ENCODE measurements around the gene ZEB2.

Gene ZEB2

DNA sequence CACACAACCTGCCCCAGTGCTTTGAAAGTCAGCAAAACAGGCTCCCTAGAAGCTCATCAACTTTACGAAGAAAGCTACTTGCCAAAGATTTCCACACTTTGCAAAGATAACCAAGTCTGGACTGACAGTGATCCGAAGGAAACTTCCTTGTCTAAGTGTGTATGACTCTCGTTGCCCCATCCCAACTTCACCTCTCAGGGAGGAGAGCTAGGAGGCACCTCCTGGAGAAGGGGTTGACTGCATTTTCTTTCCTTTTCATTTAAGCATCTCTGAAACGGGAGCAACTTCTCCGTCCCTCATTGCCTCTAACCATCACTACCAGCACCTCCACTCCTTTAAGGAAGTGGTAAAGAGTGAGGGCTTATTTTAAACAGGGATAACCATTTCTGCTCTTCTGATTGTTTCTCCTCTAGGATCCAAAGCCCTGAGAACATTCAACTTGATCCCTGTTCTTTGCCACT, 7.0 kb downstream of the ZEB2 start:
- DNase-seq (no peak), ATAC-seq (no peak)

DNA sequence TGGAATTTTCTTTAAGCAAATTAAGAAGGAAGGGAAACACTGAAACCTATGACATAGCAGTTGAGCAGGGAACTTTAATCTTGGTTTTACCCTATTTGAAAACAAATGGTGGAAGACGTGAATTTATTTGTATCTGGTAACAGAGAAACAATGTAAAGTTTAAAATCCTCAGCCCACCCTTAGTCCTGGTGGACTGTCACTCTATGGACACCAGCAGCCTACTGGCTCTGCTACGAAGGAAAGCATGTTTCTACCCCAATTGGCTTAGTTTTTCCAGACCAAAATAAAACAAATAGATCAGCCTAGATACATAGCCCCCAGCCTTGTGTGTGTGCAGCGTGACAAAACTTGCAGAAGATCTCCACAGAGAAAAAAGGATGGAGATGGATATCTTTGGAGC, 7.4 kb downstream of the ZEB2 start:
- ATAC-seq (no peak), DNase-seq (no peak)

DNA sequence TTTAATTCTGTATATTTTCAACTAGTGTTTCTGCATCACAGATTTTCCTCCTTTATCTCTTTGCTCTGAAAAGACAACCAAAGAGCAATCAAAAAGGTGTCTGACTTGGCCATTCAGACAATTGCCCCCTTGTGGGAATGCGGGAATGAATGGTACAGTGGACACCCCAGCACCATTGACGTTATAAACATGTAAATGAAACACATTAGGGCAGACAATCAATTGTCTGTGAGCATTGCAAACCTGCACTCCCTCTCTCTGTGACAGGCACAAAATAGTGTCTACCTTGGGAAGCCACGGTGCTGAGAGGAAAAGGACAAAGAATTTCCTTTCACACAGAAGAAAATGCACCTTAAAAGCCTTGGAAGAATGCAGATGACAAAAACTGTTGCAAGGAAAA, 8.0 kb downstream of the ZEB2 start:
- DNase-seq (no peak), ATAC-seq (no peak)

DNA sequence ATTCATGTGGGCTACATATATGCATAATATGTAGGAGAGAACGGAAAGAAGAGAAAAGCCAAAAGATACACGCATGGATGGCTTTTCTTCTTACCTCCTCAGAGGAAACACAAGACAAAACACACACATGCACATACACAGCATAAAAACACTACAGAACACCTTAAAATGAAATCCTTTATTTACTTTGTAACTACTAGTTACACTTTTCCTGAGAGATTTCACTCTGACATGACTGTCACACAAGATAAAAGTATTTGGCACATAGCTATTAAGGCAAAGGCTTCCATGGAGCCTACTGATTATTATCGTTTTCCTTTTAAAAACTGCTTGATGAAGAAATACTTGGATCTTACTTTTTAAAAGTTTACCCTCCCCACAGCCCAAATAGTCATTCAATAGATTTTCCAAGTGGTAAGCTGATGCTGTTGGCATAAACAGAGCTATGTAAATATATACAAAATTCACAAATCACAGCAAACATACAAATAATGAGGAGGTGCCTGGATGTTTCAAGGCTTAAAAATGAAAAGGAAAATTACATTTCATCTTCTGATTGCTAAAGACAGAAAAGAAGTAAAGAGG, 8.6 kb downstream of the ZEB2 start:
- ATAC-seq (no peak), DNase-seq (no peak)

DNA sequence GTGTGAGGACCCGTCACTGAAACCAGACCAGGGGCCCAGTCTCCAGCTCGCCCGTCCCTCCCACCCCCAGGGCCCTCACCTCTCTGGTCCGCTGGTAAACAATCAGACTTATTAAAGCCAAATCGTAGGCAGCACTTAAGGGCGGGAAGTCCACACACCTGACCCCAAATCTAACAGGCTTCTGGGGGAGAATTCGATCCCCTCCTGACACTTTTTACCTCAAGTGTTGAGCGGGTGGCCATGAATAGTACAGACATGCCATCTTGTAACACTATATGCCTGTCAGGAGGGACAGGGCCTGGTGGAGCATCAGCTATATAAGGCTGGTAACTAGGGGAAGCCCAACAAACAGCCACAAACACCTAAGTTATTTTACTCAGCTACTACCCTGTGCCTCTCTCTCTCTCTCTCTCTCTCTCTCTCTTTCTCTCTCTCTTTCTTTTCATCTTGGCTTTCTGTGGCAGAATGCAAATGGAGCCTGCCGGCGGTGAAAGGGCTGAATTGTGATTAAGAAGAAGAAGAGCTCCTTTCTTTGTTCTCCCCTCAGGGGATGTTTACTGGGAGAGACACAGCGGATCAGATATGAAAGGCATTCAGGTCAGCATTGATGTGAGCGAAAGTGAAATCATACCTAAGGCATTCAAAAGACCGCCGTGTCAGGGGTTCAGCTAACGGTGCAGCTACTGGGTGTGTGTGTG, 9.5 kb downstream of the ZEB2 start:
- peak; percentile 73 for ATAC-seq
- DNase-seq = no peak

DNA sequence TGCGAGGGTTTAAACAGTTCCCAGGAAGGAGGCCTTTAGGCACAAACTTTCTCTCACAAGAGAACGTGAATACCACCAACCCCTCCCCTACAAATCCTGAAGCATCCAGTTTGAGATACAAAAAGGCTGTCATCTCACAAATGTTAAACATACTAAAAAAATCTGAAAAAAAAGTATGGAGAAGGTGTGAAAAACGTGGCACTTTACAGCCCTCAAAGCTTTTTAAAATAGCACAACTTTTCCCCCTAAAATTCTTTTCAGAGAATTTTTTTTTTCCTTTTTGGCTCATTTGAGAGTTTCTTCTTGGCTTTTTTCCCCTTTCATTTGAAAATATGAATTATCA, 10.1 kb downstream of the ZEB2 start:
- no peak for DNase-seq
- ATAC-seq = no peak

DNA sequence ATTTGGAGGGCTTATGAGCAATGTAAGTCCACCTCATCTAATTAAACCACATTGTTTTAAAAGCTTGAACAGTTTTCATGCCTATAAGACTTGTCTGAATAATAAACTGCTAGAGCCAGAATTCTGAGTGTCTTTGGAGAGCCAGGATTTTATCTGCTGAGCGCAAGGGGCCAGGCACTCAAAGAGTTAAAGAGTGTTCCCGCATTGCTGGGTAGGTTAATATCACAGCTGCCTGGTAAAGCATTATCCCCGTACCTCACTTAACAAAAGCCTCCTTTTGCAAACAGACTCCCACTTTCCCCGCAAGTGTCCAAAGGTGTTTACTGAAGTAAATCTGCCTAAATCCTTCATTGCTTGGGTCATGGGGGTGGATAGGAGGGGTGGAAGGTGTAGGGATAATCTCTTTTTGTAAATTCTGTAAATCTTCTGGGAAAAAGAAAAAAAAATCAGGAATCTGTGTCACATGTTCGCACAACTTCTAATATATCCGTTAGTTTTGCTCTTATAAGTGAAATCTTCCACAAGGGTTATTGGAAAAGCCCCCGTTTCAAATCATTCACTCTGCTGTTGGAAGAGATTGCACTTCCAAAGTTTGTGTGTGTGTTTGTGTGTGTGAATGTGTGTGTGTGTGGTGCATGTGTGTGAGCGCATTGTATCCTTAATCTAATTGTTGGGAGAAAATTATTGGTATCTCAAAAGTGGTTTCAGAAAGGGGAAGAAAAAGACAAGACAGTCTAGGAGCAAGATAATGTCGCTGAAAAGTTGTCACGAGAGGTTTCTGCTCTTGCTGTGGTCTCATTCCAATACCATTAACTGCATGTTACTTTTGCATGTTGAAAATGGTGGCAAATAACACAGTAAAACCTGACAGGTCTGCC, 10.7 kb downstream of the ZEB2 start:
- no peak for ATAC-seq
- no peak for DNase-seq

DNA sequence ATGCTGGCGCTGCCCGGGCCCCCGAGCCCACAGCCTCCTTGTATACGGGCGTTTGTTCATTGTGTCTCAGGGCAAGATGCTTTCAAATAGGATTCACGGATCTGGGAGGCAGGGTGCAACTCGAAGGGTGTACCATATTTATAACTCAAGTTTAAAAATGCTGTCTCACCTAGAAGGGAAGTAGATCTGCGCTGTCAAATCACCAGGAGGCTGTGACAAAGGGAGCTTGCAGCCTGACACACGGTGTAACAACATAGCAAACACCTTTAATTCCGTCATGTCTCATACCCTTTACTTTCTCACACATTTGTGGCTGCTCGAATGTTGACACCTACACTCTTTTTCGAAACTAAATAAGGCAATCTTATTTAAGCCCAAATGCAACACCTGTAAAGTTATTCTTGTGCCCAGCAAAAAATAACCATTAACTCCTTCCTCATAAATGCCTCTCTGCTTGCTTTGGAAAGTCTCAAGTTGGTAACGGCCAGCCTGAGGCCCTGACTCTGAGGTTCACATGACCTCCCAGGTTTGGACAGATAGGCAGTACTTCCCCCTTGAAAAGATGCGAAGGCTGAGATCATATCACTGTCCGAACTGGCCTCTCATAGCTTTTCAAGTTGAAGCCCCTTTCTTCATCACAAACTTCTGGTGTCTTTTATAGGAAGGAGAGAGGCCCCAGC, 11.6 kb downstream of the ZEB2 start:
- ATAC-seq (no peak), DNase-seq (no peak)

DNA sequence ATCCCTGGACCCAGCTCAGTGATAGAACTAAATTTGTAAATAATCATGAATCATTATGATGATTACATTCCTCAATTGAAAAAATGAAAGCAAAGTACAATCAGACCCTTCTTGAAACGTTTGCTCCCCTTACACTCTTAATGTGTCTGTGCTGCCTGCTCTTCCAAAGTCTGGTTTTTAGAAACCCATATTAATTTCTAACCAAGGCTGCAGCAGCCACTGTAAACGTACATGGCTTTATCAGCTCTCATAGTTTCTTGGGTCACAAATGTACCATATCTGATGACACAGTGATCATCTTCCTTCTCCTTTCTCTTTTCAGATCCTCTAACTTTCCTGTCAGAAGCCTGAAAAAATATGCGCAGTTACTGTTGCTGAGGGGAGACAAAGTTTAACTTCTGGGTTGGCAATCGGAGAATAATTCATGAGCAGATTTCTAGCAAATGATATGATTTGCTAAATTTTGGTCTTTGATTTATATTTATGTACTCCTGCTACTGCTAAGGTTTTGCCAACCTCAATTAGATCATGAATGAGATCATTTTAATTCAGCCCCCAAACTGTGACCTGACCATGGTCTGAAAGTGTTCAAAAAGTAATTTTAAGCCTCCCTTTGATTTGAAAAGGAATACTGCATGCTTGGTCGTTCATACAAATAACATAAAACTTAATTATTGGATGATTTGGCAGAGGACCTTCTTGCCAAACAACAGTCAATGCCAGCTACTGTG, 12.3 kb downstream of the ZEB2 start:
- no peak for ATAC-seq

DNA sequence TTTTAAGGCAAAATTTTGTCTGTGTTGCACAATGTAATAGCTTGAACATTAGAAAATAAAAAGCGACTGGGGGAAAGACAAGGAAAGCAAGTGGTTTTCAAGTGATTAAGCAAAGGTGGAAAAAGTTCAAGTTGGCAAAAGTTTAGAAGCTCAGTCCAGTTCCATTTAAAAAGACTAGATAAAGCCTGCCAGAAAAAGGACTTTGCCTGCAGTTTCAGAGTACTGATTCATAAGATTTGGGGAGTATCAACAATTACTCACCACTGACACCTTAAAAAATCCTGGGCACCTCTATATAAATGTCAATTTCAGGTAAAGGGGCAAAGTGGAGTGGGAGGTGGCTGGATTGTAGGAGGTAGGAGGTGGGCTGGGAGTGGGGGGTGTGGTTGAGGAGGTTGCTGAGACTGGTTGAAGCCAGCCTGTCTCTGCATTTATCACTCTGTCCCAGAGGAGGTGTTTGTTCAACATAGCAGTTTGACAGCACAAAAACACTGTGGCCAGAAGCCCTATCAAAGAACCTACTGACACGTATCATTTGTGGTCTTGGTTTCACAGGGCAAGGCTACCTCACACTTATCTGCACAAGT, 14.6 kb downstream of the ZEB2 start:
- no peak for DNase-seq
- peak; percentile 67 for ATAC-seq

More for the DNA sequence above, 12.3 kb downstream of the ZEB2 start:
- no peak for DNase-seq

DNA sequence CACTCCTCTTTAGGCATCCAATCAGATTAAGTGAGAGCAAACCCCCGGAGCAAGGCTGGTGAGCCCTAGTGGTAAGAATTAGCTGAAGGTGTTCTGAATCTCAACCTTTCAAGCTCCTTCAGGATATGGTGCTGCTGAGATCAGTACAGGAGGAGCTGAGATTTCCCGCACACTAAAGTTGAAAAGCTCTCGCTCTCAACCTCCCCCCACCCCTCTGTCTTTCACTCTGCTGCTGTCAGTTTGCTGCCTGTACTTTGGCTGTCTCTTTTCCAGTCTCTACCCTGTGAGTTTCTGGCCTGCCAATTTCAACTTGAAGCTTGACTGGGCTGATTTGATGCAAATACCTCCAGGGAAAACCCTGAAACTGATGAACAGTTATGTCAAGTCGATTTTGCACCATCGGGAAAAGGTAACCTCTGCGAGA, 15.7 kb downstream of the ZEB2 start:
- ATAC-seq = no peak

DNA sequence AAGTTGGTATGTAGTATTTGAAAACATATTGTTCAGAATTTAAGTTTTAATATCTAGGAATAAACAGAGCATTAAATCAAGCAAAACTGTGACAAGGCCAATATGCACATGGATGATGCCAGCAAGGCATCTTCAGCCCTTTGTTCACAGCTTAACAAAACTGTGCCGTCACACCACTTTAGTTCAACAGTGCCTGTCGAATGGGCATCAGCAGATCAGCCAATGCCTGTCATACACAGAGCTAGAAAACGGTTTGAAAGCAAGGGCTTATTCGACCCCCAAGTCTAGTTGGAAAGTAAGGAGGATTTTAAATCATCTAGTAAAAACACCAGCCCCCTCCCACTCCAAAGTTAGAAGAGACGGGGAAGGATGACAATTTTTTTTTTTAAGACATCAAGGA, 16.7 kb downstream of the ZEB2 start:
- DNase-seq = no peak
- no peak for ATAC-seq

More for the DNA sequence above, 15.7 kb downstream of the ZEB2 start:
- DNase-seq = no peak

DNA sequence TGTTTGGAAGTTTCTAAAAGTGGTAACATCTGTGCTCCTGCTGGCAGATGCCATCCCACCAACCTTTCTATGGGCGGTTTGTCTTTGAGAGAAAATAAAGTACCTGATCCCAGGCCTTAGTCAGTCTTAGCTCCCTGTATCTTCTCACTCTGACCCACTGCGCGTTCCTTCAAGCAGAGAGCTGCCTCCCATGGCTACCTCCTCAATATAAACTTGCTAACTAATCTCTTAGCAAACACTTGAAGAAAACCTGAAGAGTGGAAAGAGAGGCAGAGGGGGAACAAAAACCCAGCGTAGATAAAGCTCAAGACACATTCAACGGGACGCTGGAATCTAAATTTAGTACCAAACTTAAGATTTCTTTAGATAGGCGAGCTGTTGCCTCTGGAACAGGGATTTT, 17.6 kb downstream of the ZEB2 start:
- ATAC-seq = no peak
- DNase-seq = no peak

DNA sequence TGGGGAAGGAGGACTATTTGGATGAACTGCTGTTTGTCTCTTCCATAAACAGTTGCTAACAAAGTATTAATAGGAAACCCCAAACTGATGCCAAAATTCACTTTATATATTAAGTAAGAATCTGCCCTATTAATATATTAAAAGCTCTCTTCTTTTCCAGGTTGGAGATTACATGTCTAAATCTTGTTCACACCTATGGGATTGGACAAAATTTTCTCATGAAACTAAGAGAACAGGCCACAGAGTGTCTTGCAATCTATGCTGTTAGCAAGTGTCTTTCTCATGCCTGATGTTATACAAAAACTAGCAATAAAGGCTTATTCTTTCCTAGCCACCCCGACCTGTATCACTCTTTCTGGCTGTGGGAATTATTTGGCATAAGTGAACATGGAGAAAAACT, 18.3 kb downstream of the ZEB2 start:
- ATAC-seq (no peak), DNase-seq (no peak)

DNA sequence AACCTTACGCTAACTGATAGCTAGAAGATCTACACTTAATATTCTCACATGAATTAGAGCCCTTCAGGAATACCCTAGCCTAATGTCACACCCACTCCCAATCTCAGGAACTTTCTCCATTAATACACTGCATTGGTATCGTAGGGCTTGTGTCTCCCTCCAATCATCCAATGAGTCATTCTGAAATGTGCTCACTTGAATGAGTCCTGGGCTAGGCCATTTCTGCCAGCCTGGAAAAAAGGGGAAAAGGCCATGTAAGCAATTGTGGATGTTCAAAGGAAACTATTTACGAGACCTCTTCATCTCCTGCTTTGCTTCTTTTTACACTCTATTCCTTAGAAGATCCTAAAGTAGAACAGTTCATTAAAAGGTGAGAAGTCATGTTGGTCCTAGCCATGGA, 18.8 kb downstream of the ZEB2 start:
- ATAC-seq (no peak), DNase-seq (no peak)

DNA sequence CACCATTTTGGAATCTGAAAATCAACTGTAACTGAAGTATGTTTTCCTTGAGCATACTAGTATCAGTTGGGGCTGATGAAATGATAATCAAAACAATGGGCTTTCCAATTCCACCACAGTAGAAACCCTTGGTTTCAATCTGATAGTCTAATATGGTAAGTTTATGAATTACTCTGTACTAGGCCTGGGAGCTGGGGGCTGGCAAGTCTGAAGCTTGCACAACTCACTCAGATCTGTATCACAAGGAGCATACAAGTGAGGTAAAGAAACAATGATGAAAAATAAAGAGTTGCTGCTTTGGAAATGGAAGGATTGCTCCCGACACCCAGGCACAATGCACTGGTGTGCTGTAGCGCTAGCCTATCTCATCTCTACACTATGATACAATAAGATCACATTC, 19.4 kb downstream of the ZEB2 start:
- ATAC-seq (peak; percentile 56), DNase-seq (no peak)

DNA sequence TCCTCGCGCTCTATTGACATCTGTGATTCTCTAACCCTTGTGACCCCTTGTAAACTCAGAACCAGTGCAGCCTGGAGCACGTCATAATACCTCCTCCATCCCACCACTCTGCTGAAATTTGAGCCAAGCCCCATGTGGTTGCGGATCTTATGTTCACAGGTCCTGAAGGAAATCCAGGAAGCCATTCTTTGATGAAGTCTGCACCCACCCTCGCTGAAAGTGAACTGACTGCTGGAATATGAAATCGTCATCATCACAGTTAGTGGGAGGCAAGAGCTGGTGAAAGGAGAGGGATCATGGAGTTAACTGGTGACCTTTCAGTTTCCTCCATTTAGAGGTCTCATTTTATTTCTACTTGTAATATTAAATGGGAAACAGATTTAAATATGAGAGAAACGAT, 21.6 kb downstream of the ZEB2 start:
- DNase-seq (no peak), ATAC-seq (no peak)

DNA sequence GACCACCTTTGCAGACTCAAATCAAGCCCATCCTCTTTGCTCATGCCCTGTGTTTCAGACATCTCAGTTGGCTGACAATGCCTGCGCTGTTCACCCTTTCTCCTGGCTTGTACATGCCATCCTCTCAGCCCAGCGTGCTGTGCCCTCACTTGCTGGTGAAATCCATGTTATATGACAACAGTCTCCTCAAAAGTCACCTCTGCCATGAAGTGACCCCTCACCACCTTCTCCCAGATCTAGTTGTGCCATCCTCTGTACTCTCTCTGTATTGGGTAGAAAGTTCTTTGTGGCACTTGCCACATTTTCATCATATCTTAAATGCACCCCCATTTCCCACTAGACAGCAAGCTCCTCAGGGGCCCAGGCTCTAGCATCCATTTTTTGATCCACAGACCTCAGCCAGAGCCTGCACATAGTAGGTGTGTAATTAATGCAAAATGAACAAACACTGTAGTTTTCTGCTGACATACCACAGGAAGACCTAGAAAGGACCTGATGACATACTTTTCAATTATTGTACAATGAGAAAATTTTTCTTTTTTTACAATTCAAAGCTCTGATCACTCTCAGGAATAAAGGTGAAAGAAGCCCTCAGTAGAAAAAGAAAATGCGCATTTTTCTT, 22.8 kb downstream of the ZEB2 start:
- no peak for ATAC-seq
- no peak for DNase-seq

DNA sequence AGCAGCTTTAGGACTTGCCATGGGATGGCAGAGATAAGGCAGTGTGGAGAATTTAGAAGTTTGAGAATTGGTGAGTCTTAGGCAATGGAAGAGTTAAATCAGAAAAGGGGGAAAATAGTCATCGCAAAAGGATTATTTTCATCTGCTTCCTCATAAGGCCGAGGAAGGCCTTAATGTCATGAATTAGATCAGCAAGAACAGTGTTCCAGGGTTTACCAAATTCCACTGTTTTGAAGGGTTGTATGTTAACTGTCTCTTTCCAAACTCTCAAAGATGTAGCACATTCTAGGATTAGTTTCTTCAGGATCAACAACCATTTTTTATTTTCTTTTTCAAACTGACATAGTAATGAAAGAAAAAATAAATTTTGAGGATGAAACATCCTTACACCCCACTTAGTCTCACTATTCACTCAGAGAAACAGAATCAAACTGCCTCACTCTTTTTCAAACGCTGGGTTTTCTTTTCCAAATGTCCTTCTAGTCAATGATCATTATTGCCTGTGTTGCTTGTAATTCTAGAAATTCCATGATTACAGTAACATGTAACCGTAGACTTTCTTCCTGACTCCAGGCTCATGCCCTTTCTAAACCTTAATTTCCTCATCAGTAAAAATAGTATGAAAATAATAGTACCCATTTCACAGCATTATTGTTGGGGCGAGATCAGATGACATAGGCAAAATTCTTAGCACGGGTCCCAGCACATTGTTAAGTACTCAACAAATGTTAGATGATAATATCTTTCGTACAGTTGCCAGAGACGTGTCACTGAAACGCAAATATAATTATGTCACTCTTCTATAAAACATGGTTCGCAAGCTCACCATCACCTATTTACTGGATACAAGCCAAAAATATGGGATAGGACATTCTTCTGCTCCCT, 23.6 kb downstream of the ZEB2 start:
- ATAC-seq (no peak), DNase-seq (no peak)

Data from stimulated activated naive CD8-positive, alpha-beta T cell treated with anti-CD3 and anti-CD28 coated beads, Interleukin-15, Interleukin-2, amounts not matched to agents 100 U/mL and 50 U/mL, for 24 hours (primary cell).